HUES6 (cell line): ENCODE data around the gene OSBPL9.

Source experiments
- H3K27ac ChIP-seq: 2 replicates; pipeline ENCODE4 v1.7.0; 2013; ENCODE audit warnings: low read depth, mild to moderate bottlenecking, low read length, inconsistent platforms
- H3K27me3 ChIP-seq: 2 replicates; pipeline ENCODE4 v1.6.1; 2013; ENCODE audit warnings: low read length; ENCODE audit not compliant: control insufficient read depth, insufficient read depth
- H3K36me3 ChIP-seq: 2 replicates; pipeline ENCODE4 v1.6.1; 2013; ENCODE audit warnings: low read length; ENCODE audit not compliant: control insufficient read depth, insufficient read depth
- H3K4me1 ChIP-seq: 2 replicates; pipeline ENCODE4 v1.6.1; 2013; ENCODE audit warnings: low read length; ENCODE audit not compliant: control insufficient read depth, insufficient read depth
- H3K4me3 ChIP-seq: 2 replicates; pipeline ENCODE4 v1.5.1; 2013; ENCODE audit warnings: low read depth, low read length
- H3K9ac ChIP-seq: one replicate; pipeline ENCODE4 v1.6.1; 2013; ENCODE audit warnings: mild to moderate bottlenecking, low read length
- H3K9me3 ChIP-seq: 2 replicates; pipeline ENCODE4 v1.6.1; 2013; ENCODE audit warnings: low read depth, low read length; ENCODE audit not compliant: control insufficient read depth, insufficient read depth

The OSBPL9 gene

GRCh38 chr1:51709951-51710350 lies 93.1 kb downstream of the OSBPL9 start:
- Histone ChIP-seq H3K4me3 (no peak overlapping the region), H3K27me3 (no peaks in the 10 kb centered on the region), H3K27ac (no peak overlapping the region), H3K9me3 (no peaks in the 10 kb centered on the region), H3K9ac (no peak overlapping the region), H3K36me3 (no peaks in the 10 kb centered on the region), H3K4me1 (no peaks in the 10 kb centered on the region)

- Histone ChIP-seq H3K27ac (no peak overlapping the region), H3K27me3 (no peaks in the 10 kb centered on the region), H3K4me3 (no peak overlapping the region), H3K9ac (no peak overlapping the region), H3K4me1 (no peaks in the 10 kb centered on the region), H3K36me3 (no peaks in the 10 kb centered on the region), H3K9me3 (no peaks in the 10 kb centered on the region)
Observed at GRCh38 chr1:51712590-51712989, 95.7 kb downstream of the OSBPL9 start.

GRCh38 chr1:51714374-51715019 lies 97.6 kb downstream of the OSBPL9 start:
- Histone ChIP-seq H3K27me3 (no peaks in the 10 kb centered on the region), H3K27ac (no peak overlapping the region), H3K36me3 (no peaks in the 10 kb centered on the region), H3K9ac (no peak overlapping the region), H3K9me3 (no peaks in the 10 kb centered on the region), H3K4me1 (no peaks in the 10 kb centered on the region), H3K4me3 (no peak overlapping the region)

GRCh38 chr1:51715369-51715768 lies 98.5 kb downstream of the OSBPL9 start:
- Histone ChIP-seq H3K9me3 (no peaks in the 10 kb centered on the region), H3K27ac (no peak overlapping the region), H3K9ac (no peak overlapping the region), H3K4me1 (no peaks in the 10 kb centered on the region), H3K27me3 (no peaks in the 10 kb centered on the region), H3K4me3 (no peak overlapping the region), H3K36me3 (no peaks in the 10 kb centered on the region)

- Histone ChIP-seq H3K36me3 (no peaks in the 10 kb centered on the region), H3K27ac (no peak overlapping the region), H3K27me3 (no peaks in the 10 kb centered on the region), H3K4me3 (no peak overlapping the region), H3K9ac (no peak overlapping the region), H3K9me3 (no peaks in the 10 kb centered on the region), H3K4me1 (no peaks in the 10 kb centered on the region)
Observed at GRCh38 chr1:51716746-51717145, 99.9 kb downstream of the OSBPL9 start.

- Histone ChIP-seq H3K36me3 (no peaks in the 10 kb centered on the region), H3K9ac (no peak overlapping the region), H3K4me3 (no peak overlapping the region), H3K27me3 (no peaks in the 10 kb centered on the region), H3K27ac (no peak overlapping the region), H3K4me1 (no peaks in the 10 kb centered on the region), H3K9me3 (no peaks in the 10 kb centered on the region)
Observed at GRCh38 chr1:51717842-51718241, 101.0 kb downstream of the OSBPL9 start.

- no peaks in the 10 kb centered on the region for H3K9me3 ChIP-seq
Observed at GRCh38 chr1:51719146-51719545, 102.3 kb downstream of the OSBPL9 start.

GRCh38 chr1:51724797-51725196 lies 107.9 kb downstream of the OSBPL9 start:
- Histone ChIP-seq H3K36me3 (no peaks in the 10 kb centered on the region), H3K9ac (no peak overlapping the region), H3K27me3 (no peaks in the 10 kb centered on the region), H3K9me3 (no peaks in the 10 kb centered on the region), H3K27ac (no peak overlapping the region), H3K4me3 (no peak overlapping the region), H3K4me1 (0 out of 2 replicates have a peak, but pooled peaks cover 3% of the 10 kb centered on the region)

More at GRCh38 chr1:51719146-51719545, 102.3 kb downstream of the OSBPL9 start:
- Histone ChIP-seq H3K9ac (no peak overlapping the region), H3K27me3 (no peaks in the 10 kb centered on the region), H3K4me1 (no peaks in the 10 kb centered on the region), H3K36me3 (no peaks in the 10 kb centered on the region), H3K4me3 (no peak overlapping the region), H3K27ac (no peak overlapping the region)

- Histone ChIP-seq H3K4me1 (peaks cover 3% of the 10 kb centered on the region; the same call in 1 of the 2 replicates), H3K27ac (no peak overlapping the region), H3K27me3 (no peaks in the 10 kb centered on the region), H3K4me3 (no peak overlapping the region), H3K9me3 (no peaks in the 10 kb centered on the region), H3K36me3 (no peaks in the 10 kb centered on the region), H3K9ac (no peak overlapping the region)
Observed at GRCh38 chr1:51726051-51726450, 109.2 kb downstream of the OSBPL9 start.

- no peak overlapping the region for H3K4me3 ChIP-seq
- H3K27ac ChIP-seq, result no peak overlapping the region
Observed at GRCh38 chr1:51726544-51727225, 109.8 kb downstream of the OSBPL9 start.

GRCh38 chr1:51727366-51727765 lies 110.5 kb downstream of the OSBPL9 start:
- H3K9me3 ChIP-seq, result no peaks in the 10 kb centered on the region
- no peak overlapping the region for H3K4me3 ChIP-seq
- no peaks in the 10 kb centered on the region for H3K36me3 ChIP-seq
- H3K4me1 ChIP-seq, result peaks cover 6% of the 10 kb centered on the region; the same call in 1 of the 2 replicates
- H3K27ac ChIP-seq, result no peak overlapping the region
- no peak overlapping the region for H3K9ac ChIP-seq
- no peaks in the 10 kb centered on the region for H3K27me3 ChIP-seq

More at GRCh38 chr1:51726544-51727225, 109.8 kb downstream of the OSBPL9 start:
- Histone ChIP-seq H3K9ac (no peak overlapping the region), H3K36me3 (no peaks in the 10 kb centered on the region), H3K4me1 (peaks cover 6% of the 10 kb centered on the region; the same call in 1 of the 2 replicates), H3K9me3 (no peaks in the 10 kb centered on the region), H3K27me3 (no peaks in the 10 kb centered on the region)
